ENCODE measurements around the gene OR10AD1.

- TF ChIP-seq POLR2AphosphoS5 (IDR thresholded peaks at IDR 0.05; ENCODE audit: low read depth, low read length) (no peak), TAF1 (IDR thresholded peaks at IDR 0.05; ENCODE audit: borderline replicate concordance, insufficient read depth, low read length) (no peak), REST (IDR thresholded peaks at IDR 0.05; ENCODE audit: insufficient read depth in 1 of 2, low read depth in 2 of 2, low read length in 2 of 2) (no peak), SIN3A (IDR thresholded peaks at IDR 0.05; ENCODE audit: borderline replicate concordance, insufficient read depth, low read length) (no peak)
Observed at GRCh38 chr12:48237162-48237561, 34.1 kb upstream of the OR10AD1 start.

Measured in PFSK-1 (cell line).